NCI-H446 (cell line): Measurements from ENCODE around the gene MCF2L2.
A peak's percentile ranks its signal among the peaks of the same experiment; 100 is the strongest.

ENCODE experiments used
- DNase-seq, 2 experiments: peaks; one replicate each; lab custom pipeline; 2025; lab: John Stamatoyannopoulos, UW

Gene MCF2L2

GRCh38 chr3:183265834-183266417 lies 162.5 kb downstream of the MCF2L2 start:
- DNase-seq: no peak

- DNase-seq: no peak
Measured at GRCh38 chr3:183265157-183265642, 163.2 kb downstream of the MCF2L2 start.

GRCh38 chr3:183264268-183264667 lies 164.2 kb downstream of the MCF2L2 start:
- no peak for DNase-seq

- DNase-seq: no peak
Measured at GRCh38 chr3:183262875-183263378, 165.5 kb downstream of the MCF2L2 start.

GRCh38 chr3:183261151-183261724 lies 167.2 kb downstream of the MCF2L2 start:
- DNase-seq: no peak

GRCh38 chr3:183260167-183260904 lies 168.1 kb downstream of the MCF2L2 start:
- no peak for DNase-seq

- no peak for DNase-seq
Measured at GRCh38 chr3:183259621-183260020, 168.8 kb downstream of the MCF2L2 start.

- DNase-seq: no peak
Measured at GRCh38 chr3:183259087-183259486, 169.3 kb downstream of the MCF2L2 start.

- no peak for DNase-seq
Measured at GRCh38 chr3:183255348-183255730, 173.1 kb downstream of the MCF2L2 start.

- DNase-seq: no peak
Measured at GRCh38 chr3:183254487-183255347, 173.7 kb downstream of the MCF2L2 start.

- DNase-seq: peak in 1 of 2 experiments; percentile 35
Measured at GRCh38 chr3:183253528-183254486, 174.6 kb downstream of the MCF2L2 start.

- peak in 1 of 2 experiments; percentile 35 for DNase-seq
Measured at GRCh38 chr3:183252973-183253527, 175.4 kb downstream of the MCF2L2 start, which contains the start of gene B3GNT5. Gene B3GNT5 (plus strand): TSS chr3:183253253. CDS start chr3:183269799, 16,546 bp downstream.

- no peak for DNase-seq
Measured at GRCh38 chr3:183252118-183252782, 176.2 kb downstream of the MCF2L2 start.

- no peak for DNase-seq
Measured at GRCh38 chr3:183249006-183249718, 179.3 kb downstream of the MCF2L2 start.

- no peak for DNase-seq
Measured at GRCh38 chr3:183247011-183247589, 181.3 kb downstream of the MCF2L2 start.

GRCh38 chr3:183244981-183245476 lies 183.4 kb downstream of the MCF2L2 start:
- DNase-seq: no peak

- no peak for DNase-seq
Measured at GRCh38 chr3:183244219-183244618, 184.2 kb downstream of the MCF2L2 start.

GRCh38 chr3:183242431-183242830 lies 186.0 kb downstream of the MCF2L2 start:
- no peak for DNase-seq

GRCh38 chr3:183239046-183239445 lies 189.4 kb downstream of the MCF2L2 start:
- no peak for DNase-seq
